ENCODE results near the gene TECPR2. TPM values are rescaled to one million over a fixed set of nuclear protein-coding genes. Genes with fewer than 3 reads are reported as not detected.
"Not testable (repeated sequence)": the region's sequence is repeated elsewhere in the genome, so short reads cannot be mapped to it uniquely, and the experiment has no call there.

Gene TECPR2
- total RNA-seq, 1 experiment from 2014 or later = 5.0 TPM

DNA sequence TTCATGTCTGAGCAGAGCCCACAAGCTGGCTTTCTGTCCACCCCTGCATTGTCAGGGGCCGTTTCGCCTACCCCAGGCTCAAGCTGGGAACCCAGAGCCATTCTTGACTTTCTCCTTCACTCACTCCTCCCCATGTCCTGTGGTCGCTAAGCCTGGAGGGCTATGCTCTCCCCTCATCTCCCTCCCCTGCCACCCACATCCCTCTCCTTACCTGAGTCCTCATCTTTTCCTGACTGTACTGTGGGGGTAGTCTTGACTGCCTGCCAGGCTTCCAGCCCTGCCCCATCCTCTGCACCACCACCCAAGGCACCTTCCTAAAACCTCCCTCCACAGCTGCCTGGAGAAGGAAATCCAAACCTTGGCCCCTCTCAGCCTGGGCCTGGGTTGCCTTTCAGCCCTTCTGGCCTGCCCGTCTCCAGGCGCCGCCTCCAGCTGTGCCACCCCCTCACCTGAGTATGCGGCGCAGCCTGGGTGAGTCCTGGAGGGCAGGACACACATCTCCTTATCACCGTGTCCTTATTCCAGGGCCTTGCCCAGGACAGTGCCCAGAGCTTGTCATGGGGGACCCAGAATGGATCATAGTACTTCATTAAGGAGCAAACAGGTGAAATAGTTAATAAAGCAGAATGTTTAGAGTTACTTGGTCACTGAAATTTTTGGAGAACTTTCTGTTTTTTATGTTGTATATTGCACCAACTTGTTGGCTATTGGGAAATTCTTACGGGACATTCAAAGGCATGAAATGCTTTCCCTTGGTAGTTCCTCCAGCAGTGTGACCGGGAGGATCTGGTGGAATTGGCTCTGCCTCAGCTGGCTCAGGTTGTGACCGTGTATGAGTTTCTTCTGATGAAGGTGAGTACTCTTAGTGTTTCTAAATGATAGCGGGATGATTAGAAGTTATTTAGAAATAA is 28.7 kb upstream of the TECPR2 start:
- DNase-seq (ENCODE audit: low read depth) = no peak

DNA sequence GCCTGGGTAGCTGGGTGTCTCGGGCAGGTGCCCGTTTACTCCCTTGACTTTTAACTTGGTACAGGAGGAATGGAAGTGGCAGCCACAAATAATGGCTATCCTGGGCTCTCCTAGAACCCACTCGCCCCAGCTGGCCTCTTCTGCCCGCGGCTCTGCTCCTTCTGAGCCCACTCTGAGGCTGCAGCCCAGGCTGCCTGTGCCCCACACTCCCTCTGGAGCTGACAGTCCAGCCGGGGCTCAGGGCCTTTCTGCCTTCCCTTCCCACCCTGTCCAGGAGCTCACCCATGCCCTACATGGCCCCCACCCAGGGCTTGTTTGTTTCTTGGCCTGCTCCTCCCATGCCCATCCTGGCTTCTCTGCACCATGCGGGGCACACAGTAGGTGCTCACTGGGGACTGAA is 27.6 kb upstream of the TECPR2 start:
- DNase-seq (ENCODE audit: low read depth) = no peak

GRCh38 chr14:102338724-102339123 is 24.0 kb upstream of the TECPR2 start:
- no peak for DNase-seq (ENCODE audit: low read depth)

DNA sequence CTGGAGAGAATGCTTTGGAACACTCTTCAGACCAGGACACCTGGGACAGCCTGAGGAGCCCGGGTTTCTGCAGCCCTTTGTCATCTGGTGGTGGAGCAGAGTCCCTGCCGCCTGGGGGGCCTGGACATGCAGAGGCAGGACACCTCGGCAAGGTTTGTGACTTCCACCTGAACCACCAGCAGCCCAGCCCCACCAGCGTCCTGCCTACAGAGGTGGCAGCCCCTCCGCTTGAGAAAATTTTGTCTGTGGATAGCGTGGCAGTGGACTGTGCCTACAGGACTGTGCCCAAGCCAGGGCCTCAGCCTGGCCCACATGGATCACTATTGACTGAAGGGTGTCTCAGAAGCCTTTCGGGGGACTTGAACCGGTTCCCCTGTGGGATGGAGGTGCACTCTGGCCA is 21.2 kb upstream of the TECPR2 start:
- no peak for DNase-seq (ENCODE audit: low read depth)

GRCh38 chr14:102342238-102342637 is 20.5 kb upstream of the TECPR2 start:
- DNase-seq (ENCODE audit: low read depth) = no peak

GRCh38 chr14:102344084-102344483 is 18.7 kb upstream of the TECPR2 start:
- DNase-seq (ENCODE audit: low read depth) = no peak

GRCh38 chr14:102344485-102344884 is 18.3 kb upstream of the TECPR2 start:
- no peak for DNase-seq (ENCODE audit: low read depth)

GRCh38 chr14:102345232-102345631 is 17.5 kb upstream of the TECPR2 start:
- DNase-seq (ENCODE audit: low read depth) = no peak

DNA sequence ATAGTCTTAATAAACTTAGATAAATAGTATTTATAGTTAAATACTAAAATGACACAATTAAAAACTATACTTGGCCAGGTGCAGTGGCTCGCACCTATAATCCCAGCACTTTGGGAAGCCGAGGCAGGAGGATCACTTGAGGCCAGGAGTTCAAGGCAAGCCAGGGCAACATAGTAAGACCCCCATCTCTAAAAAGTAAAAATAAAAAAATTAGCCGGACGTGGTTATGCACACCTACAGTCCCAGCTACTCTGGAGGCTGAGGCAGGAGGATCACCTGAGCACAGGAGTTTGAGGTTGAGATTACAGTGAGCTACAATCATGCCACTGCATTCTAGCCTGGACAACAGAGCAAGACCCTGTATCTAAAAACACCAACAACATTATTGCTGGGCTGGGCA is 16.1 kb upstream of the TECPR2 start:
- no peak for DNase-seq (ENCODE audit: low read depth)

- no peak for DNase-seq (ENCODE audit: low read depth)
These were observed 14.4 kb upstream of the TECPR2 start for GRCh38 chr14:102348376-102348775.

GRCh38 chr14:102351023-102351422 is 11.7 kb upstream of the TECPR2 start:
- DNase-seq (ENCODE audit: low read depth) = no peak

DNA sequence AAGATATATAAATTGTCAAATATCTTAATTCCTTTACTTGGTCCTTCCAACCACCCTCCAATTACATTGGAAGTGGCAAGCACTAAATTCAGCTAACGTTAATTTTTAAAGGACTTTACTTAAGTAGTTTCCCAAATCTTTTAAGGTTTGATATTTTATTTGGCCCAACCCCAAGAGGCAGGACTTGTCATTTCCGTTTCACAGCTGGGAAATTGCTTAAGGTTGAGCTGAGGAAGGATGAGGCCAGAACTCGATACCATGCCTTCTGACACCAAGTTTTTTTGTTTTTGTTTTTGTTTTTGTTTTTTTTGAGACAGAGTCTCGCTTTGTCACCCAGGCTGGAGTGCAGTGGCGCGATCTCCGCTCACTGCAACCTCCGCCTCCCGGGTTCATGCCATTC is 11.1 kb upstream of the TECPR2 start:
- not testable (repeated sequence) for DNase-seq (ENCODE audit: low read depth)

GRCh38 chr14:102352213-102352612 is 10.5 kb upstream of the TECPR2 start:
- no peak for DNase-seq (ENCODE audit: low read depth)

DNA sequence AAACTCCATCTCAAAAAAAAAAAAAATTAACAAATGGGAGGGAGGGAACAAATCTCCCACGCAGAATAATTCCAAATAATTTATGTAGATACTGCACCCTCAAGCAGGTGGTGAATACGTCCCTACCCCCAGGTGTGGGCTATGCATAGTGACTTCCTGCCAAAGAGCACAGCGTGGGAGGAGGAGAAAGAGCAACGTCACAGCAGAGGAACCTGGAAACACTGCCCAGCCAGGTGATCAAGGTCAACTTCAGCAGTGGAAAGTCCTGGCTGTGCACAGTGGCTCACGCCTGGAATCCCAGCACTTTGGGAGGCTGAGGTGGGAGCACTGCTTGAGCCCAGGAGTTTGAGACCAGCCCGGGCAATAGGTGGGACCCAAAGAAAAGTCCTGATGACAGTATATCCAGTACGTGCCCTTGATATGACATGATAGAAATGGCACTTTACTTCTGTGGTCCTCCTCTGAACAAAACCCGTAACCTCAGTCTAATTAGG is 9.6 kb upstream of the TECPR2 start:
- DNase-seq (ENCODE audit: low read depth) = no peak

- DNase-seq (ENCODE audit: low read depth) = no peak
These were observed 6.5 kb upstream of the TECPR2 start for GRCh38 chr14:102356280-102356679.

DNA sequence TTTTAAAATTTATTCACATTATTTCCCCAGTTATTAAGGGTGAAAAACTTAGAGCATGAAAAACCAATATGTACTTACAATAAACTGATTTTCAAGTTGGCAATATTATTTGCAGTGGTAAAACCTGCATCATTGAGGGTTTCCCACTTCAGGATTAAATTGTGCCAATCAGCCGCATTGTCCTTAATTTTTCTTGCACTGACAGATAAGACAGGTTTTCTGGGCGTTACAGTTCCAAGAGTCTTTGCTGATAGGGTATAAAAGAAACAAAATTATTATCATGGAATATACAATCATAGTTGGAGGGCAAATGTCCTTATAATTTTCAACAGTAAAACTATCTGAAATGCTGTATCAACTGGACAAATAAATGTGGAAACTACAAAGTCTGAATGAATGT is 3.4 kb upstream of the TECPR2 start:
- no peak for DNase-seq (ENCODE audit: low read depth)

- DNase-seq (ENCODE audit: low read depth) = no peak
These were observed 2.4 kb upstream of the TECPR2 start for GRCh38 chr14:102360388-102360787.

- DNase-seq (ENCODE audit: low read depth) = peak; percentile 41
These were observed 657 bp upstream of the TECPR2 start for GRCh38 chr14:102362084-102362483.

GRCh38 chr14:102363182-102363943 is 622 bp downstream of the TECPR2 start:
- DNase-seq (ENCODE audit: low read depth) = peak; percentile 63

DNA sequence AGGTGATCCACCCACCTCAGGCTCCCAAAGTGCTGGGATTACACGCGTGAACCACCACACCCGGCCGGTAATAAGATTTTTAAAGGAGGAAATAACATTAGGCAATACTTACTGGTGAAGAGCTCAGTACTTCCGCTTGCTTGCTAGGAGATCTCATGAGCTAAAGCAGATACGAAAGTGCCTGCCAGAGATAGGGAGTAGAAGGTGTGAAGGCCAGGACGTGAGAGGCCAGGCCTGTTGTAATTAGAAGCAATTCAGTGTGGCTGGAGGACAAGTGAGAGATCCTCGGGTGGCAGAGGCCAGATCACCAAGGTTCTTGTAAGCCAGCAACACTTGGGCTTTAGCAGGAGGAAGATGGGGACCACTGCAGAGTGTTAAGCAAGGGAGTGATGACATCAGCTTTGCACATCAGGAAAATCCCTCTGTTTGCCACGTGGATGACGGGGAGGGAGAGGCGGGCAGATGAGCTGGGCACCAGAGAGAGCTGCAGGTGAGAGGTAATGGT is 7.6 kb downstream of the TECPR2 start:
- DNase-seq (ENCODE audit: low read depth) = no peak

GRCh38 chr14:102371361-102371760 is 8.6 kb downstream of the TECPR2 start:
- no peak for DNase-seq (ENCODE audit: low read depth)

DNA sequence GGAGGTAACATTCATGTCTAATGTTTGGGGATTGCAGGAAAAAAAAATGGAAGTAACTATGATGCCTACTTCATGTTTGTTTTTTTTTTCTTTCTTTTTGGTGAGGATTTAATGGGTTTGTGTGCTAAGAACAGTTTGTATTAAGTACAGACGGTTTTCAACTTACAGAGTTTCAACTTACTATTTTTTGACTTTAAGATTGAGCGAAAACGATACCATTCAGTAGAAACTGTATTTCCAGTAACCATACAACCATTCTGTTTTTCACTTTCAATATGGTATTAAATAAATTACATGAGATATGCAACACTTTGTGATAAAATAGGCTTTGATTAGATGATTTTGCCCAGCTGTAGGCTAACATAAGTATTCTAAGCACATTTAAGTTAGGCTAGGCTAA is 10.4 kb downstream of the TECPR2 start:
- no peak for DNase-seq (ENCODE audit: low read depth)

GRCh38 chr14:102374264-102374663 is 11.5 kb downstream of the TECPR2 start:
- no peak for DNase-seq (ENCODE audit: low read depth)

Measured in RPMI7951 (cell line).